H1 (cell line): ENCODE data around the gene ROBO2.

Source experiments
- CTCF ChIP-seq, 3 experiments: IDR thresholded peaks; 1 replicate in 2 of 3; 2 replicates in 1 of 3; pipeline versions ENCODE4 v1.5.1 to v1.6.1; 2011; ENCODE audit warnings: low read length in 3 of 3, mild to moderate bottlenecking in 3 of 3, inconsistent platforms in 2 of 3, low read depth in 1 of 3, moderate library complexity in 1 of 3; ENCODE audit not compliant: insufficient read depth in 1 of 3; ENCODE audit errors: control extremely low read depth in 1 of 3
- EZH2 ChIP-seq: fragments of 200-600 bp; sonication (generic); IDR thresholded peaks from 2 replicates; pipeline ENCODE4 v1.7.1; 2012; ENCODE audit warnings: low read depth, mild to moderate bottlenecking, moderate library complexity, low read length, inconsistent platforms; ENCODE audit not compliant: severe bottlenecking
- FOSL1 ChIP-seq: IDR thresholded peaks from 2 replicates; pipeline ENCODE4 v1.6.1; 2011; ENCODE audit warnings: mild to moderate bottlenecking, low read depth, low read length, moderate library complexity; ENCODE audit not compliant: insufficient read depth
- JUN ChIP-seq: IDR thresholded peaks from 2 replicates; pipeline ENCODE4 v1.6.1; 2011; ENCODE audit warnings: low read depth, mild to moderate bottlenecking, improper control_type of control experiment, low read length
- NANOG ChIP-seq: IDR thresholded peaks from 2 replicates; pipeline ENCODE4 v1.6.1; 2011; ENCODE audit warnings: low read length, low read depth, mild to moderate bottlenecking, inconsistent platforms; ENCODE audit not compliant: insufficient read depth, poor library complexity, severe bottlenecking
- POLR2A ChIP-seq, 2 experiments: IDR thresholded peaks; 1 replicate in 1 of 2; 2 replicates in 1 of 2; pipeline ENCODE4 v1.6.1; 2011; ENCODE audit warnings: low read depth in 2 of 2, low read length in 2 of 2, mild to moderate bottlenecking in 2 of 2; ENCODE audit errors: control extremely low read depth in 1 of 2
- YY1 ChIP-seq: IDR thresholded peaks from 2 replicates; pipeline ENCODE4 v1.6.1; 2011; ENCODE audit warnings: low read depth, mild to moderate bottlenecking, low read length

DNA sequence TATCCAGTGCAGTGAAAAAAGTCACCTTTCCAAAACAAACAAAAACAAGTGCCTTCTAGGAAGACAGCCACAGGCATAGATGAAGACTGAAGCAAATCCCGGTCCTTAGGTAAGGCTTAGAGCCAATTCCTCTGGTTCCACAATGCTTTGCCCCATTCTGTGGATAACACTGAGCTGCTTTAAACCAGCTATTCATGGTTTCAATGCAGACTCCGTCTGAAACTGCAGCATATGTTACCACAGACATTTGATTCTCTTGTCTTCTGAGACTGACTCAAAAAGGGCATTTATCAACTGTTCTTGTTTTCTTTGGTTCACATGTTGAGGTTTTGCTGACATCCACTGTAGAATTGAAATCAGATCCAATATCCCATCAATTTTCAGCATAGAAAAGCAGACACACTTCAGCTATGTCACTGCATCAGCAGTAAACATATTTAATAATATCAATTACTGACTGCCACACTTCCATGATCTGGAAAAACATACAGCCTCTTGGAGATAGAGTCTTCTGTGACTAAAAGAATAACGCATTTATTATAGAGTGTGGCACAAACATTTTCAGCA lies 659.3 kb downstream of the ROBO2 start:
- no peak for TF ChIP-seq POLR2A (IDR thresholded peaks at IDR 0.05; ENCODE audit: control extremely low read depth in 1 of 2, low read depth in 2 of 2, low read length in 2 of 2)
- no peak for TF ChIP-seq EZH2
- no peak for TF ChIP-seq FOSL1
- no peak for TF ChIP-seq YY1
- no peak for TF ChIP-seq NANOG
- TF ChIP-seq JUN: no peak
- TF ChIP-seq CTCF (IDR thresholded peaks at IDR 0.05; ENCODE audit: control extremely low read depth in 1 of 3, insufficient read depth in 1 of 3, low read depth in 1 of 3, low read length in 3 of 3): no peak
